ENCODE data around the gene SLC9A2. TPM values are rescaled to one million over a fixed set of nuclear protein-coding genes. Genes with fewer than 3 reads are reported as not detected.

SLC9A2 gene
- total RNA-seq, 4 donors from 2014 or later, result 2.5 to 7.4 (median 5.6) TPM

DNA sequence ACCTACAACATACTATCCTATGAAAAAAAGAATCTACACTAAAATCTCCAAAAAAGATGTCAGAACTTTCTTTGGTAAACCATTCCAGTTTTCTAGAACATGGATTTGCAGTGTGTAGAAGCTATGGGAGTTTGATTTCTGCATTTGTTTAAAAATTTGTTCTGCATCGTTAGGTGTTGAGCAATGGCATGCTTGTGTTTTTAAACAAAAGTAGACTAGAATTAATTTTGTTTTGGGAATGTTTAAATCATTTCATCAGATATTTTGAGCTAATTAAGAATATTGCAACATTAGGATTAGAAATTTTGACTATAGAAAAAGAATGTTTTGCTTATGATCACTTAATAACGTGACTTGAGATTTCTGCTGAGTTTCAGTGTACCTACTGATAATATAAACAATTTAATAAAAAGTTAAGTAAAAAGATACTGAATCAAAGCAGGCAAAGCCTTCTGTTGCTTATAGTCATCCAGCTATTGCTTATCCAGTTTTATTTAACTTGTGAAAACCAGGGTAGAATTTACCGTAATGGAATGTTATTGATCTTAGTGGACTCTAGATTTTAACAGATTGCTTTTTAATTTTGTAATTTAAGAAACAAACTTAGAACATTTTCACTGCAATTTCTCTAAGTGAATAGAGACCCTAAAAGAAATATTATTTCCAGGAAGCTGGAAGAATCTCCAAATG is 135.2 kb downstream of the SLC9A2 start:
- H3K9me3 ChIP-seq, result no peaks in the 10 kb centered on the region
- no peaks in the 10 kb centered on the region for H3K36me3 ChIP-seq
- DNase-seq, result no peak
- TF ChIP-seq POLR2A (IDR thresholded peaks at IDR 0.05), result no peak
- TF ChIP-seq, protein P1, sequence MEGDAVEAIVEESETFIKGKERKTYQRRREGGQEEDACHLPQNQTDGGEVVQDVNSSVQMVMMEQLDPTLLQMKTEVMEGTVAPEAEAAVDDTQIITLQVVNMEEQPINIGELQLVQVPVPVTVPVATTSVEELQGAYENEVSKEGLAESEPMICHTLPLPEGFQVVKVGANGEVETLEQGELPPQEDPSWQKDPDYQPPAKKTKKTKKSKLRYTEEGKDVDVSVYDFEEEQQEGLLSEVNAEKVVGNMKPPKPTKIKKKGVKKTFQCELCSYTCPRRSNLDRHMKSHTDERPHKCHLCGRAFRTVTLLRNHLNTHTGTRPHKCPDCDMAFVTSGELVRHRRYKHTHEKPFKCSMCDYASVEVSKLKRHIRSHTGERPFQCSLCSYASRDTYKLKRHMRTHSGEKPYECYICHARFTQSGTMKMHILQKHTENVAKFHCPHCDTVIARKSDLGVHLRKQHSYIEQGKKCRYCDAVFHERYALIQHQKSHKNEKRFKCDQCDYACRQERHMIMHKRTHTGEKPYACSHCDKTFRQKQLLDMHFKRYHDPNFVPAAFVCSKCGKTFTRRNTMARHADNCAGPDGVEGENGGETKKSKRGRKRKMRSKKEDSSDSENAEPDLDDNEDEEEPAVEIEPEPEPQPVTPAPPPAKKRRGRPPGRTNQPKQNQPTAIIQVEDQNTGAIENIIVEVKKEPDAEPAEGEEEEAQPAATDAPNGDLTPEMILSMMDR (IDR thresholded peaks at IDR 0.05 in 4 of 5, conservative IDR thresholded peaks at IDR 0.05 in 1 of 5), result no peak
- ATAC-seq, result no peak
- peak overlapping the region; percentile 64 to 70 (median 66) for H3K27ac ChIP-seq
- no peak overlapping the region for H3K4me3 ChIP-seq
- H3K27me3 ChIP-seq, result no peaks in the 10 kb centered on the region
- peaks cover 24 to 26% of the 10 kb centered on the region in 2 donors for H3K4me1 ChIP-seq
- intact Hi-C loops (cut with DNase I; ENCODE audit: low total_unique reads), result no loop called here
- in situ Hi-C loops (cut with MboI; ENCODE audit: low sequenced_read_pairs in 4 of 4), result loop anchor here (5.0 to 10.0 kb wide), 3 partner anchors 48 to 60 kb away; no protein-coding TSS in a partner anchor

DNA sequence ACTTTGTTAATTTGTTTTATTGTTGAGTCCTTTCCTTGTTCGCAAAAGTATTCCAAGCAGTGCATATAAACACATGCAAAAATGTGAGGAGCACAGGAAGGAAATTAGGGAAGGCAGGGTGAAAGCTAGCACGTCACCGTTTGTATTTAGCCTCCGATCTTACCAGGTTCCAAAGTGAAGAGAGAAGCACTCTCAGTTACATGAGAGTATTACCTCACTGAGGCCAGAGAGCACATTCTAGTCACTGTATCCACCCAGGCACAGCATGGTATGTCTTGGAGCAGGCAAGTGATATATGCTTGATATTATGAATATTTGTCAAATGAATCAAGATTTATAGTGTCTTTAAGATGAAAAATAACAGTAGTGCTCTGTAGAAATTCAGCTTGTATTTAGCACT is 135.9 kb downstream of the SLC9A2 start:
- Histone ChIP-seq H3K9me3 (no peaks in the 10 kb centered on the region), H3K4me1 (peaks cover 26 to 30% of the 10 kb centered on the region in 2 donors), H3K4me3 (no peak overlapping the region), H3K36me3 (no peaks in the 10 kb centered on the region), H3K27me3 (no peaks in the 10 kb centered on the region), H3K27ac (peak overlapping the region; percentile 64 to 70 (median 66))
- ATAC-seq, result peak; percentile 93 to 99
- TF ChIP-seq POLR2A (IDR thresholded peaks at IDR 0.05), result no peak
- TF ChIP-seq, protein P1 (IDR thresholded peaks at IDR 0.05 in 4 of 5, conservative IDR thresholded peaks at IDR 0.05 in 1 of 5), result no peak
- in situ Hi-C loops (cut with MboI; ENCODE audit: low sequenced_read_pairs in 4 of 4) (loop anchor here in 3 of 4 donors (5.0 to 10.0 kb wide), 3 partner anchors 47 to 60 kb away; no protein-coding TSS in a partner anchor), intact Hi-C loops (cut with DNase I; ENCODE audit: low total_unique reads) (no loop called here)
- peak in 1 of 2 donors; percentile 43 for DNase-seq

DNA sequence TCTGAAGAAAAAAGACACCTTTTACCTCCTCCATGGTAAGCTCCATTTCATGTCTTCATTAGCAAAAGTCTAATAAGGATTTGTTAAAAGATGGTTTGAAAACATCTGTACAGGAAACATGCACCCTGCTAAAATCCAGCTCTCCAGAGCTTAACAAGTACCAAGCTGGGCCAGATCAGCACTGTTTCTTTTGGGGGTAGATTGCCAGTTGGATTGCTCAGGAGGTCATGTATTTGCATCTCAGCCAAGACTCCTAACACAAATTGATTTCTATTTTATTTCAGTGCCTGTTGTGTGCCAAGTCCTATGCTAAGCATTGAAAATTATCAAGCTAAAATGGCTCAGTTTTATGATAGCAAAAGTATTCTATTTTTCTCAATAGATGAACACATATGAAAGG is 139.1 kb downstream of the SLC9A2 start:
- in situ Hi-C loops (cut with MboI; ENCODE audit: low sequenced_read_pairs in 4 of 4) (loop anchor here in 3 of 4 donors (5.0 to 10.0 kb wide), 3 partner anchors 44 to 56 kb away; no protein-coding TSS in a partner anchor), intact Hi-C loops (cut with DNase I; ENCODE audit: low total_unique reads) (no loop called here)
- no peaks in the 10 kb centered on the region for H3K36me3 ChIP-seq
- H3K27me3 ChIP-seq, result no peaks in the 10 kb centered on the region
- H3K9me3 ChIP-seq, result no peaks in the 10 kb centered on the region
- DNase-seq (no peak), ATAC-seq (no peak)
- TF ChIP-seq, protein P1 (IDR thresholded peaks at IDR 0.05 in 4 of 5, conservative IDR thresholded peaks at IDR 0.05 in 1 of 5), result no peak
- TF ChIP-seq POLR2A (IDR thresholded peaks at IDR 0.05), result no peak
- no peak overlapping the region for H3K4me3 ChIP-seq
- H3K4me1 ChIP-seq, result peaks cover 36 to 49% of the 10 kb centered on the region in 2 donors
- H3K27ac ChIP-seq, result peak overlapping the region in 1 of 4 donors; percentile 88

Other genes starting within 250 kb of the SLC9A2 start
- 1 to 10 TPM in 1 of 4 donors, under 1 TPM in 1, not detected in 2; 0.29 to 1.9 TPM for gene IL18RAP, start 196.4 kb upstream of the SLC9A2 start, total RNA-seq
- gene SLC9A4, start 146.3 kb upstream of the SLC9A2 start, total RNA-seq, result not detected
- 10 to 100 TPM in 1 of 4 donors, 1 to 10 TPM in 3; 6.1 to 15.2 (median 8.0) TPM for gene TMEM182, start 142.5 kb downstream of the SLC9A2 start, total RNA-seq

Data from gastrocnemius medialis (tissue), 4 donors.